H9 (cell line): ENCODE data around the gene TRRAP. TPM values are rescaled to one million over a fixed set of nuclear protein-coding genes. Genes with fewer than 3 reads are reported as not detected.

Experiments used
- DNase-seq: peaks from one replicate; pipeline ENCODE4 v3.0.0-alpha.2; 2017
- H2AFZ ChIP-seq: one replicate; pipeline ENCODE4 v1.6.1; 2013; ENCODE audit warnings: mild to moderate bottlenecking, low read length, control low read depth, moderate library complexity
- H2AK5ac ChIP-seq: 2 replicates; pipeline ENCODE4 v1.6.1; 2013; ENCODE audit warnings: low read length, control low read depth, mixed read lengths; ENCODE audit not compliant: insufficient read length
- H2BK120ac ChIP-seq: one replicate; pipeline ENCODE4 v1.6.1; 2013; ENCODE audit warnings: low read depth, mild to moderate bottlenecking, low read length, control low read depth, inconsistent platforms; ENCODE audit not compliant: poor library complexity, severe bottlenecking
- H2BK12ac ChIP-seq: 2 replicates; pipeline ENCODE4 v1.6.1; 2013; ENCODE audit warnings: low read length, control low read depth, mixed read lengths, low read depth; ENCODE audit not compliant: insufficient read length
- H2BK15ac ChIP-seq: 2 replicates; pipeline ENCODE4 v1.6.1; 2013; ENCODE audit warnings: low read depth, low read length, control low read depth
- H2BK20ac ChIP-seq: one replicate; pipeline ENCODE4 v1.6.1; 2013; ENCODE audit warnings: low read depth, mild to moderate bottlenecking, low read length, control low read depth, inconsistent platforms; ENCODE audit not compliant: poor library complexity, severe bottlenecking
- H2BK5ac ChIP-seq: 2 replicates; pipeline ENCODE4 v1.6.1; 2013; ENCODE audit warnings: low read length, control low read depth, mixed read lengths; ENCODE audit not compliant: insufficient read length
- H3K14ac ChIP-seq: 2 replicates; pipeline ENCODE4 v1.6.1; 2013; ENCODE audit warnings: low read length, control low read depth; ENCODE audit not compliant: insufficient read depth
- H3K18ac ChIP-seq: 2 replicates; pipeline ENCODE4 v1.6.1; 2013; ENCODE audit warnings: low read depth, mild to moderate bottlenecking, mixed read lengths, low read length, control low read depth; ENCODE audit not compliant: insufficient read length
- H3K23ac ChIP-seq: 2 replicates; pipeline ENCODE4 v1.6.1; 2013; ENCODE audit warnings: low read length, control low read depth, mixed read lengths, low read depth; ENCODE audit not compliant: insufficient read length
- H3K23me2 ChIP-seq: 2 replicates; pipeline ENCODE4 v1.6.1; 2013; ENCODE audit warnings: low read depth, mild to moderate bottlenecking, mixed read lengths, low read length, control low read depth; ENCODE audit not compliant: insufficient read length, poor library complexity, severe bottlenecking
- H3K27ac ChIP-seq: 2 replicates; pipeline ENCODE4 v1.5.1; 2013; ENCODE audit warnings: low read length, control low read depth, mixed read lengths, low read depth; ENCODE audit not compliant: insufficient read length
- H3K27me3 ChIP-seq: 2 replicates; pipeline ENCODE4 v1.6.1; 2013; ENCODE audit warnings: low read length, control low read depth, inconsistent platforms; ENCODE audit not compliant: insufficient read depth
- H3K4ac ChIP-seq: 2 replicates; pipeline ENCODE4 v1.6.1; 2013; ENCODE audit warnings: low read depth, mild to moderate bottlenecking, control low read depth, inconsistent platforms, low read length, moderate library complexity
- H3K4me1 ChIP-seq: 2 replicates; pipeline ENCODE4 v1.6.1; 2013; ENCODE audit warnings: low read length, control low read depth, inconsistent platforms; ENCODE audit not compliant: insufficient read depth
- H3K4me2 ChIP-seq: 2 replicates; pipeline ENCODE4 v1.6.1; 2013; ENCODE audit warnings: low read length, control low read depth, mixed read lengths; ENCODE audit not compliant: insufficient read length, insufficient read depth
- H3K56ac ChIP-seq: 2 replicates; pipeline ENCODE4 v1.6.1; 2013; ENCODE audit warnings: low read depth, mild to moderate bottlenecking, mixed read lengths, low read length, control low read depth; ENCODE audit not compliant: insufficient read length
- H3K79me1 ChIP-seq: 2 replicates; pipeline ENCODE4 v1.6.1; 2013; ENCODE audit warnings: low read depth, mild to moderate bottlenecking, moderate library complexity, low read length, control low read depth, inconsistent platforms; ENCODE audit not compliant: insufficient read depth, poor library complexity, severe bottlenecking
- H3K79me2 ChIP-seq: 2 replicates; pipeline ENCODE4 v1.6.1; 2013; ENCODE audit warnings: low read length, control low read depth, inconsistent platforms; ENCODE audit not compliant: insufficient read depth
- H3K9ac ChIP-seq: 2 replicates; pipeline ENCODE4 v1.6.1; 2013; ENCODE audit warnings: low read length, control low read depth, mixed read lengths; ENCODE audit not compliant: insufficient read length; ENCODE audit errors: extremely low read depth
- H3K9me3 ChIP-seq: one replicate; pipeline ENCODE4 v1.6.1; 2013; ENCODE audit warnings: low read depth, low read length, inconsistent platforms; ENCODE audit not compliant: control insufficient read depth
- H3T11ph ChIP-seq: one replicate; pipeline ENCODE4 v1.6.1; 2013; ENCODE audit warnings: mild to moderate bottlenecking, low read length, control low read depth, inconsistent platforms
- H4K20me1 ChIP-seq: one replicate; pipeline ENCODE4 v1.6.1; 2013; ENCODE audit not compliant: control insufficient read depth, insufficient read length, insufficient read depth
- H4K5ac ChIP-seq: 2 replicates; pipeline ENCODE4 v1.6.1; 2013; ENCODE audit warnings: low read depth, mild to moderate bottlenecking, mixed read lengths, low read length, control low read depth; ENCODE audit not compliant: insufficient read length
- H4K8ac ChIP-seq: replicated peaks from 2 replicates; pipeline ENCODE4 v1.6.1; 2013; ENCODE audit warnings: low read length, control low read depth, mixed read lengths, low read depth; ENCODE audit not compliant: insufficient read length
- H4K91ac ChIP-seq: 2 replicates; pipeline ENCODE4 v1.6.1; 2013; ENCODE audit warnings: low read depth, mild to moderate bottlenecking, moderate library complexity, mixed read lengths, low read length, control low read depth; ENCODE audit not compliant: insufficient read length
- H3K27ac Mint-ChIP-seq, 3 experiments: 2 replicates in 2 of 3; 3 replicates in 1 of 3; pipeline ENCODE4 v1.8.0; 2020 to 2021; ENCODE audit warnings: mixed read lengths in 3 of 3, mild to moderate bottlenecking in 1 of 3, moderate library complexity in 1 of 3
- H3K27me3 Mint-ChIP-seq: 2 replicates; pipeline ENCODE4 v1.8.0; 2021; ENCODE audit warnings: low read depth, mild to moderate bottlenecking, moderate library complexity, mixed read lengths
- H3K36me3 Mint-ChIP-seq, 3 experiments: 2 replicates in 2 of 3; 3 replicates in 1 of 3; pipeline ENCODE4 v1.8.0; 2020 to 2021; ENCODE audit warnings: low read depth in 3 of 3, mixed read lengths in 3 of 3; ENCODE audit not compliant: insufficient read depth in 1 of 3
- H3K4me1 Mint-ChIP-seq, 2 experiments: 2 replicates each; pipeline ENCODE4 v1.8.0; 2020; ENCODE audit warnings: mixed read lengths in 2 of 2
- H3K4me3 Mint-ChIP-seq, 2 experiments: 2 replicates in 1 of 2; 3 replicates in 1 of 2; pipeline ENCODE4 v1.8.0; 2020 to 2021; ENCODE audit warnings: mild to moderate bottlenecking in 2 of 2, mixed read lengths in 2 of 2, moderate library complexity in 1 of 2
- H3K9me3 Mint-ChIP-seq, 2 experiments: 2 replicates in 1 of 2; 3 replicates in 1 of 2; pipeline ENCODE4 v1.8.0; 2020; ENCODE audit warnings: mild to moderate bottlenecking in 2 of 2, mixed read lengths in 2 of 2, moderate library complexity in 1 of 2
- WGBS: extraction: QIAGEN DNeasy Blood & Tissue Kit; methylation state at CpG from one replicate; pipeline ENCODE4 v1.1.7; 2013; ENCODE audit warnings: missing lambda C conversion rate, low lambda C conversion rate, mixed read lengths; ENCODE audit not compliant: insufficient read length; ENCODE audit errors: extremely low coverage; 5-methylcytosine and 5-hydroxymethylcytosine counted together
- total RNA-seq: library from RNA; stranded (reverse); gene quantifications from 2 replicates; pipeline ENCODE4 v1.2.1, GENCODE V29; 2021
- TF ChIP-seq, protein P1 (sequence below): fragments of 200-600 bp; sonication (generic); conservative IDR thresholded peaks from 3 replicates; pipeline ENCODE4 v1.8.0; 2021; ENCODE audit warnings: antibody characterized with exemption, mild to moderate bottlenecking

The TRRAP gene
- total RNA-seq, 1 experiment from 2014 or later, result 58.6 TPM

DNA sequence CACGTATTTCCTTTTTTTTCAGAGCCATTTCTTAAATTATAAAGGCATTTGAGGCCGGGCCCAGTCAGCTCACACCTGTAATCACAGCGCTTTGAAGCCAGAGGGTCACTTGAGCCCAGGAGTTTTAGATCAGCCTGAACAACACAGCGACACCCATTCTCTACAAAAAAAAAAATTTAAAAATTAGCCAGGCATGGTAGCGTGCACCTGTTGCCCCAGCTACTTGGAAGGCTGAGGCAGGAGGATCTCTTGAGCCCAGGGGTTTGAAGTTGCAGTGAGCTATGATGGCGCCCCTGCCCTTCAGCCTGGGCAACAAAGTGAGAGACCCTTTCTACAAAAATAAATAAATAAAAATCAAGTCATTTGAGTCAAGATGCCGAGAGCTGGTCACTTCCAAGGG is 11.6 kb upstream of the TRRAP start:
- Histone ChIP-seq H3K23me2 (peaks cover 9% of the 10 kb centered on the region), H2AFZ (no peak overlapping the region), H3K4me2 (no peak overlapping the region), H2BK12ac (no peak overlapping the region), H3T11ph (no peak overlapping the region), H2BK5ac (no peak overlapping the region), H2BK20ac (no peak overlapping the region), H3K14ac (no peak overlapping the region), H3K18ac (no peak overlapping the region), H4K91ac (no peak overlapping the region), H2AK5ac (no peak overlapping the region), H3K9me3 (no peaks in the 10 kb centered on the region), H4K20me1 (no peaks in the 10 kb centered on the region), H4K8ac (no peak overlapping the region), H4K5ac (no peak overlapping the region), H2BK120ac (no peak overlapping the region), H3K79me1 (no peaks in the 10 kb centered on the region), H3K56ac (no peak overlapping the region), H2BK15ac (no peak overlapping the region), H3K23ac (no peak overlapping the region), H3K4ac (no peak overlapping the region), H3K4me1 (no peaks in the 10 kb centered on the region; the same call in 1 of the 2 replicates), H3K9ac (no peak overlapping the region), H3K79me2 (no peaks in the 10 kb centered on the region), H3K27me3 (peaks cover 12% of the 10 kb centered on the region; the same call in 1 of the 2 replicates), H3K27ac (no peak overlapping the region)
- Mint-ChIP-seq H3K9me3 (no peaks in the 10 kb centered on the region), H3K4me3 (no peak overlapping the region), H3K4me1 (peaks cover 5 to 19% of the 10 kb centered on the region in 2 experiments), H3K27me3 (peaks cover 51% of the 10 kb centered on the region), H3K27ac (0 out of 7 replicates have a peak overlapping the region, but pooled peaks of 1 of the 3 experiments have one; percentile 55), H3K36me3 (no peaks in the 10 kb centered on the region)
- DNase-seq, result no peak
- TF ChIP-seq, protein P1, sequence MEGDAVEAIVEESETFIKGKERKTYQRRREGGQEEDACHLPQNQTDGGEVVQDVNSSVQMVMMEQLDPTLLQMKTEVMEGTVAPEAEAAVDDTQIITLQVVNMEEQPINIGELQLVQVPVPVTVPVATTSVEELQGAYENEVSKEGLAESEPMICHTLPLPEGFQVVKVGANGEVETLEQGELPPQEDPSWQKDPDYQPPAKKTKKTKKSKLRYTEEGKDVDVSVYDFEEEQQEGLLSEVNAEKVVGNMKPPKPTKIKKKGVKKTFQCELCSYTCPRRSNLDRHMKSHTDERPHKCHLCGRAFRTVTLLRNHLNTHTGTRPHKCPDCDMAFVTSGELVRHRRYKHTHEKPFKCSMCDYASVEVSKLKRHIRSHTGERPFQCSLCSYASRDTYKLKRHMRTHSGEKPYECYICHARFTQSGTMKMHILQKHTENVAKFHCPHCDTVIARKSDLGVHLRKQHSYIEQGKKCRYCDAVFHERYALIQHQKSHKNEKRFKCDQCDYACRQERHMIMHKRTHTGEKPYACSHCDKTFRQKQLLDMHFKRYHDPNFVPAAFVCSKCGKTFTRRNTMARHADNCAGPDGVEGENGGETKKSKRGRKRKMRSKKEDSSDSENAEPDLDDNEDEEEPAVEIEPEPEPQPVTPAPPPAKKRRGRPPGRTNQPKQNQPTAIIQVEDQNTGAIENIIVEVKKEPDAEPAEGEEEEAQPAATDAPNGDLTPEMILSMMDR, result no peak
- no CpG with 5 or more reads among the region's 7 CpGs for WGBS
